Neural progenitor cell (in vitro differentiated cells): Measurements from ENCODE around the gene TCF15. TPM values are rescaled to one million over a fixed set of nuclear protein-coding genes. Genes with fewer than 3 reads are reported as not detected.

Source experiments
- DNase-seq: peaks from one replicate; pipeline ENCODE4 v3.0.0-alpha.2; 2016; ENCODE audit warnings: low spot score
- H2AFZ ChIP-seq: fragments of 200-600 bp; sonication (generic); replicated peaks from 2 replicates; pipeline ENCODE4 v1.6.1; 2016; ENCODE audit warnings: antibody characterized with exemption
- H3F3A ChIP-seq: fragments of 200-600 bp; sonication (generic); 2 replicates; pipeline ENCODE4 v1.6.1; 2016; ENCODE audit warnings: antibody characterized with exemption, low read depth
- H3K27ac ChIP-seq: fragments of 200-600 bp; sonication (generic); 2 replicates; pipeline ENCODE4 v1.5.1; 2016; ENCODE audit warnings: mild to moderate bottlenecking
- H3K27me3 ChIP-seq: fragments of 200-600 bp; sonication (generic); 2 replicates; pipeline ENCODE4 v1.6.1; 2016; ENCODE audit warnings: mild to moderate bottlenecking, moderate library complexity
- H3K36me3 ChIP-seq: fragments of 200-600 bp; sonication (generic); 2 replicates; pipeline ENCODE4 v1.5.1; 2016
- H3K4me1 ChIP-seq: fragments of 200-600 bp; sonication (generic); 2 replicates; pipeline ENCODE4 v1.6.1; 2016; ENCODE audit warnings: mixed run types
- H3K4me2 ChIP-seq: fragments of 200-600 bp; sonication (generic); 2 replicates; pipeline ENCODE4 v1.6.1; 2016
- H3K4me3 ChIP-seq: fragments of 200-600 bp; sonication (generic); 2 replicates; pipeline ENCODE4 v1.5.1; 2016
- H3K79me2 ChIP-seq: fragments of 200-600 bp; sonication (generic); 2 replicates; pipeline ENCODE4 v1.6.1; 2016; ENCODE audit warnings: low read depth
- H3K9ac ChIP-seq: fragments of 200-600 bp; sonication (generic); 2 replicates; pipeline ENCODE4 v1.6.1; 2016
- H3K9me3 ChIP-seq: fragments of 200-600 bp; sonication (generic); 2 replicates; pipeline ENCODE4 v1.5.1; 2016; ENCODE audit warnings: low read depth
- H4K20me1 ChIP-seq: fragments of 200-600 bp; sonication (generic); 2 replicates; pipeline ENCODE4 v1.6.1; 2016; ENCODE audit warnings: low read depth
- H3K27ac Mint-ChIP-seq: 3 replicates; pipeline ENCODE4 v1.8.0; 2021; ENCODE audit warnings: mixed read lengths
- H3K27me3 Mint-ChIP-seq: 2 replicates; pipeline ENCODE4 v1.8.0; 2022; ENCODE audit warnings: low read depth, mild to moderate bottlenecking, inconsistent platforms, moderate library complexity, mixed read lengths; ENCODE audit not compliant: insufficient read depth
- H3K36me3 Mint-ChIP-seq: 3 replicates; pipeline ENCODE4 v1.8.0; 2021; ENCODE audit warnings: mixed read lengths
- H3K4me1 Mint-ChIP-seq: 3 replicates; pipeline ENCODE4 v1.8.0; 2021; ENCODE audit warnings: mixed read lengths
- H3K4me3 Mint-ChIP-seq: 3 replicates; pipeline ENCODE4 v1.8.0; 2021; ENCODE audit warnings: mild to moderate bottlenecking, moderate library complexity, mixed read lengths
- H3K9me3 Mint-ChIP-seq: 3 replicates; pipeline ENCODE4 v1.8.0; 2020; ENCODE audit warnings: mixed read lengths
- CTCF ChIP-seq: fragments of 200-600 bp; sonication (generic); IDR thresholded peaks from 2 replicates; pipeline ENCODE4 v1.5.1; 2017; ENCODE audit warnings: antibody characterized with exemption, mild to moderate bottlenecking
- EZH2 ChIP-seq: fragments of 200-600 bp; sonication (generic); IDR thresholded peaks from 2 replicates; pipeline ENCODE4 v1.6.1; 2017; ENCODE audit warnings: antibody characterized with exemption, mild to moderate bottlenecking, moderate library complexity
- EZH2phosphoT487 ChIP-seq: fragments of 200-600 bp; sonication (generic); IDR thresholded peaks from 2 replicates; pipeline ENCODE4 v1.6.1; 2017; ENCODE audit warnings: antibody characterized with exemption
- total RNA-seq: library from RNA; depleted of rRNA; stranded (reverse); fragments of >200 nt; gene quantifications from 2 replicates; pipeline ENCODE4 v1.2.3, GENCODE V29; 2015; ENCODE audit warnings: low replicate concordance

TCF15 gene
- total RNA-seq, 1 donor from 2014 or later: 0.07 TPM

- H3K27ac Mint-ChIP-seq: no peak overlapping the region
Measured at GRCh38 chr20:600141-600540, 10.0 kb downstream of the TCF15 start.

GRCh38 chr20:598133-598850 is 11.8 kb downstream of the TCF15 start:
- no peak for DNase-seq
- no peaks in the 10 kb centered on the region for H3K9me3 Mint-ChIP-seq
- Histone ChIP-seq H3K9ac (no peak overlapping the region), H3K4me3 (no peak overlapping the region), H3F3A (no peaks in the 10 kb centered on the region), H3K27me3 (no peaks in the 10 kb centered on the region), H3K79me2 (no peaks in the 10 kb centered on the region), H3K27ac (no peak overlapping the region), H2AFZ (no peak overlapping the region), H3K9me3 (no peaks in the 10 kb centered on the region), H4K20me1 (no peaks in the 10 kb centered on the region), H3K36me3 (no peaks in the 10 kb centered on the region), H3K4me2 (no peak overlapping the region), H3K4me1 (peaks cover 4% of the 10 kb centered on the region)
- no peak overlapping the region for H3K4me3 Mint-ChIP-seq
- no peaks in the 10 kb centered on the region for H3K4me1 Mint-ChIP-seq
- no peak for TF ChIP-seq EZH2phosphoT487
- TF ChIP-seq CTCF: no peak
- no peak for TF ChIP-seq EZH2
- H3K27me3 Mint-ChIP-seq: peaks cover 4% of the 10 kb centered on the region
- H3K36me3 Mint-ChIP-seq: no peaks in the 10 kb centered on the region
- H3K27ac Mint-ChIP-seq: no peak overlapping the region

More at GRCh38 chr20:600141-600540, 10.0 kb downstream of the TCF15 start:
- Histone ChIP-seq H3F3A (no peaks in the 10 kb centered on the region), H2AFZ (no peak overlapping the region), H3K4me2 (no peak overlapping the region), H3K4me3 (no peak overlapping the region), H3K36me3 (no peaks in the 10 kb centered on the region), H3K79me2 (no peaks in the 10 kb centered on the region), H3K9me3 (no peaks in the 10 kb centered on the region), H3K9ac (no peak overlapping the region), H3K27me3 (no peaks in the 10 kb centered on the region), H3K27ac (no peak overlapping the region), H4K20me1 (no peaks in the 10 kb centered on the region), H3K4me1 (peaks cover 4% of the 10 kb centered on the region)
- Mint-ChIP-seq H3K4me1 (peaks cover 5% of the 10 kb centered on the region), H3K36me3 (no peaks in the 10 kb centered on the region), H3K4me3 (no peak overlapping the region), H3K9me3 (no peaks in the 10 kb centered on the region), H3K27me3 (peaks cover 6% of the 10 kb centered on the region)
- TF ChIP-seq EZH2 (no peak), EZH2phosphoT487 (no peak), CTCF (no peak)
- no peak for DNase-seq

GRCh38 chr20:597560-597959 is 12.5 kb downstream of the TCF15 start:
- Histone ChIP-seq H3K4me2 (no peak overlapping the region), H3K27me3 (no peaks in the 10 kb centered on the region), H4K20me1 (no peaks in the 10 kb centered on the region), H3K4me1 (peaks cover 4% of the 10 kb centered on the region), H3F3A (no peaks in the 10 kb centered on the region), H3K4me3 (no peak overlapping the region), H3K27ac (no peak overlapping the region), H3K9ac (no peak overlapping the region), H3K79me2 (no peaks in the 10 kb centered on the region), H3K36me3 (no peaks in the 10 kb centered on the region), H2AFZ (no peak overlapping the region), H3K9me3 (no peaks in the 10 kb centered on the region)
- Mint-ChIP-seq H3K4me3 (no peak overlapping the region), H3K9me3 (no peaks in the 10 kb centered on the region), H3K27me3 (peaks cover 2% of the 10 kb centered on the region), H3K36me3 (no peaks in the 10 kb centered on the region), H3K4me1 (no peaks in the 10 kb centered on the region), H3K27ac (no peak overlapping the region)
- no peak for DNase-seq
- TF ChIP-seq EZH2phosphoT487: no peak
